Keratinocyte (primary cell): ENCODE measurements around the gene PRELP. TPM values are rescaled to one million over a fixed set of nuclear protein-coding genes. Genes with fewer than 3 reads are reported as not detected.

Experiments used
- DNase-seq: peaks from one replicate; pipeline ENCODE4 v3.0.0-alpha.2; 2011; ENCODE audit warnings: low read depth, missing footprints, low spot score
- FAIRE-seq: peaks from 2 replicates; lab custom pipeline; 2011; peaks lifted over from hg19 to GRCh38; lab: Jason Lieb, UNC
- H2AFZ ChIP-seq: 2 replicates; pipeline ENCODE4 v1.6.0; 2012; ENCODE audit warnings: low read length, control low read depth, inconsistent platforms; ENCODE audit not compliant: control insufficient read depth
- H3K27ac ChIP-seq: 2 replicates; pipeline ENCODE4 v1.5.1; 2011; ENCODE audit warnings: low read length; ENCODE audit not compliant: control insufficient read depth, insufficient read depth
- H3K27me3 ChIP-seq: 3 replicates; pipeline ENCODE4 v1.6.0; 2011; ENCODE audit warnings: low read length; ENCODE audit not compliant: control insufficient read depth, insufficient read depth; ENCODE audit errors: extremely low read depth
- H3K36me3 ChIP-seq, 2 experiments: 2 replicates in 1 of 2; 3 replicates in 1 of 2; pipeline ENCODE4 v1.5.1; 2011; ENCODE audit warnings: low read length in 2 of 2, mild to moderate bottlenecking in 1 of 2; ENCODE audit not compliant: control insufficient read depth in 2 of 2, insufficient read depth in 2 of 2; ENCODE audit errors: extremely low read depth in 1 of 2
- H3K4me1 ChIP-seq: 3 replicates; pipeline ENCODE4 v1.5.1; 2011; ENCODE audit warnings: low read length; ENCODE audit not compliant: control insufficient read depth, insufficient read depth; ENCODE audit errors: extremely low read depth
- H3K4me2 ChIP-seq: 3 replicates; pipeline ENCODE4 v1.6.0; 2011; ENCODE audit warnings: low read depth, low read length; ENCODE audit not compliant: control insufficient read depth, insufficient read depth; ENCODE audit errors: extremely low read depth
- H3K4me3 ChIP-seq, 3 experiments: fragments of 200-600 bp in 1 of 3; sonication (generic) in 1 of 3; 2 replicates in 2 of 3; 3 replicates in 1 of 3; pipeline ENCODE4 v1.5.1; 2011 to 2016; ENCODE audit warnings: low read length in 3 of 3, mild to moderate bottlenecking in 3 of 3, control low read depth in 2 of 3, inconsistent platforms in 1 of 3, low read depth in 1 of 3, mixed read lengths in 1 of 3, mixed run types in 1 of 3, moderate library complexity in 1 of 3; ENCODE audit not compliant: control insufficient read depth in 2 of 3, insufficient read depth in 2 of 3; ENCODE audit errors: extremely low read depth in 1 of 3
- H3K79me2 ChIP-seq: 2 replicates; pipeline ENCODE4 v1.6.0; 2012; ENCODE audit warnings: low read length; ENCODE audit not compliant: control insufficient read depth, insufficient read depth
- H3K9ac ChIP-seq: 3 replicates; pipeline ENCODE4 v1.6.0; 2011; ENCODE audit warnings: low read length; ENCODE audit not compliant: control insufficient read depth, insufficient read depth; ENCODE audit errors: extremely low read depth
- H3K9me1 ChIP-seq: 3 replicates; pipeline ENCODE4 v1.6.0; 2011; ENCODE audit warnings: low read length; ENCODE audit not compliant: control insufficient read depth, insufficient read depth; ENCODE audit errors: extremely low read depth
- H3K9me3 ChIP-seq: 2 replicates; pipeline ENCODE4 v1.5.1; 2012; ENCODE audit warnings: low read depth, low read length; ENCODE audit not compliant: control insufficient read depth
- H4K20me1 ChIP-seq: 3 replicates; pipeline ENCODE4 v1.6.0; 2011; ENCODE audit warnings: low read length; ENCODE audit not compliant: control insufficient read depth, insufficient read depth; ENCODE audit errors: extremely low read depth
- CTCF ChIP-seq, 3 experiments: IDR thresholded peaks in 1 of 3; conservative IDR thresholded peaks in 1 of 3; optimal IDR thresholded peaks in 1 of 3; 2 replicates in 2 of 3; 3 replicates in 1 of 3; pipeline versions ENCODE3 to v1.5.1; 2011; ENCODE audit warnings: low read length in 3 of 3, mild to moderate bottlenecking in 3 of 3, moderate library complexity in 2 of 3, control low read depth in 1 of 3, inconsistent platforms in 1 of 3; ENCODE audit not compliant: insufficient read depth in 2 of 3; ENCODE audit errors: extremely low read depth in 1 of 3
- EZH2 ChIP-seq: IDR thresholded peaks from one replicate; pipeline ENCODE4 v1.6.1; 2012; ENCODE audit warnings: inconsistent platforms, mild to moderate bottlenecking, low read length, moderate library complexity
- dilution Hi-C: fragments of 300-500 bp; cut with MboI; formaldehyde crosslinking; loops from one replicate; pipeline ENCODE4 v1.7.0; 2020; ENCODE audit warnings: low sequenced_read_pairs; ENCODE audit not compliant: extremely low pct_ligation_motif_present
- polyA plus RNA-seq, 5 experiments: library from polyadenylated mRNA; depleted of rRNA in 3 of 5; stranded (reverse) in 3 of 5; stranded (forward) in 1 of 5; unstranded in 1 of 5; fragments of >200 nt; gene quantifications; 1 replicate in 1 of 5; 2 replicates in 3 of 5; 3 replicates in 1 of 5; pipeline versions ENCODE4 v1.2.1 to v1.2.3, GENCODE V29; 2011 to 2012; ENCODE audit warnings: missing spikeins in 2 of 5, low read depth in 1 of 5, low replicate concordance in 1 of 5

The PRELP gene
- polyA plus RNA-seq, 1 donor (not counting 4 experiments of a cell fraction or from before 2014, with no cell fraction given): 0.01 TPM

GRCh38 chr1:203524152-203524551 lies 48.5 kb downstream of the PRELP start:
- Histone ChIP-seq H3K27me3 (no peaks in the 10 kb centered on the region), H3K79me2 (no peaks in the 10 kb centered on the region), H3K9me3 (no peaks in the 10 kb centered on the region), H3K27ac (no peak overlapping the region), H3K4me3 (no peak overlapping the region), H3K9me1 (no peaks in the 10 kb centered on the region), H3K9ac (no peak overlapping the region), H2AFZ (no peak overlapping the region), H4K20me1 (no peaks in the 10 kb centered on the region), H3K4me1 (peaks cover 38% of the 10 kb centered on the region), H3K4me2 (no peak overlapping the region), H3K36me3 (no peaks in the 10 kb centered on the region)
- DNase-seq (no peak), FAIRE-seq (no peak)
- dilution Hi-C loops: no loop called here
- no peak for TF ChIP-seq EZH2
- no peak for TF ChIP-seq CTCF (optimal IDR thresholded peaks at IDR 0.05 in 1 of 3, IDR thresholded peaks at IDR 0.05 in 1 of 3, conservative IDR thresholded peaks at IDR 0.05 in 1 of 3; ENCODE audit: extremely low read depth in 1 of 3, insufficient read depth in 2 of 3, low read length in 3 of 3)

GRCh38 chr1:203524824-203525223 lies 49.2 kb downstream of the PRELP start:
- FAIRE-seq: no peak
- dilution Hi-C loops: no loop called here
- no peak for DNase-seq

More at GRCh38 chr1:203524824-203525223, 49.2 kb downstream of the PRELP start:
- no peaks in the 10 kb centered on the region for H3K79me2 ChIP-seq
- no peak overlapping the region for H3K9ac ChIP-seq
- H4K20me1 ChIP-seq: no peaks in the 10 kb centered on the region
- H3K27me3 ChIP-seq: no peaks in the 10 kb centered on the region
- TF ChIP-seq EZH2 (no peak), CTCF (optimal IDR thresholded peaks at IDR 0.05 in 1 of 3, IDR thresholded peaks at IDR 0.05 in 1 of 3, conservative IDR thresholded peaks at IDR 0.05 in 1 of 3; ENCODE audit: extremely low read depth in 1 of 3, insufficient read depth in 2 of 3, low read length in 3 of 3) (no peak)
- no peak overlapping the region for H3K27ac ChIP-seq
- H2AFZ ChIP-seq: no peak overlapping the region
- peaks cover 31% of the 10 kb centered on the region for H3K4me1 ChIP-seq
- no peak overlapping the region for H3K4me3 ChIP-seq
- H3K9me1 ChIP-seq: no peaks in the 10 kb centered on the region
- no peaks in the 10 kb centered on the region for H3K36me3 ChIP-seq
- no peaks in the 10 kb centered on the region for H3K9me3 ChIP-seq
- no peak overlapping the region for H3K4me2 ChIP-seq
